Breast epithelium (tissue), 3 donors: Measurements from ENCODE around the gene POU2F3.

Experiments used
- CTCF ChIP-seq, 3 donors: fragments of 450-650 bp; IDR thresholded peaks; one replicate each; pipeline ENCODE4 v1.5.1; 2016 to 2017; ENCODE audit warnings: antibody characterized with exemption in 3 of 3, mild to moderate bottlenecking in 3 of 3, moderate library complexity in 3 of 3
- POLR2A ChIP-seq: fragments of 450-650 bp; IDR thresholded peaks from one replicate; pipeline ENCODE4 v1.6.1; 2016; ENCODE audit warnings: antibody characterized with exemption, mild to moderate bottlenecking, moderate library complexity

- TF ChIP-seq CTCF (IDR thresholded peaks at IDR 0.05) (no peak), POLR2A (no peak)
These were observed 112.5 kb downstream of the POU2F3 start for GRCh38 chr11:120352405-120352804.
